H7 (cell line): ENCODE measurements around the gene RBBP4. TPM values are rescaled to one million over a fixed set of nuclear protein-coding genes. Genes with fewer than 3 reads are reported as not detected.
"Not testable (repeated sequence)": the region's sequence is repeated elsewhere in the genome, so short reads cannot be mapped to it uniquely, and the experiment has no call there.

ENCODE experiments used
- DNase-seq: peaks from one replicate; pipeline ENCODE4 v3.0.0; 2012
- H3K27me3 ChIP-seq: 2 replicates; pipeline ENCODE4 v1.6.0; 2011; ENCODE audit warnings: mild to moderate bottlenecking, low read length; ENCODE audit not compliant: control insufficient read depth, insufficient read depth
- H3K36me3 ChIP-seq: replicated peaks from 2 replicates; pipeline ENCODE4 v1.5.1; 2011; ENCODE audit warnings: low read length; ENCODE audit not compliant: control insufficient read depth, insufficient read depth
- H3K4me3 ChIP-seq: 2 replicates; pipeline ENCODE4 v1.5.1; 2011; ENCODE audit warnings: low read depth, mild to moderate bottlenecking, control low read depth, low read length, moderate library complexity; ENCODE audit not compliant: insufficient read depth
- total RNA-seq: library from RNA; depleted of rRNA; stranded (reverse); fragments of >200 nt; shearing (Covaris generic); gene quantifications from 2 replicates; pipeline ENCODE4 v1.2.3, GENCODE V29; 2014

The RBBP4 gene
- total RNA-seq, 1 experiment from 2014 or later, result 311 TPM

DNA sequence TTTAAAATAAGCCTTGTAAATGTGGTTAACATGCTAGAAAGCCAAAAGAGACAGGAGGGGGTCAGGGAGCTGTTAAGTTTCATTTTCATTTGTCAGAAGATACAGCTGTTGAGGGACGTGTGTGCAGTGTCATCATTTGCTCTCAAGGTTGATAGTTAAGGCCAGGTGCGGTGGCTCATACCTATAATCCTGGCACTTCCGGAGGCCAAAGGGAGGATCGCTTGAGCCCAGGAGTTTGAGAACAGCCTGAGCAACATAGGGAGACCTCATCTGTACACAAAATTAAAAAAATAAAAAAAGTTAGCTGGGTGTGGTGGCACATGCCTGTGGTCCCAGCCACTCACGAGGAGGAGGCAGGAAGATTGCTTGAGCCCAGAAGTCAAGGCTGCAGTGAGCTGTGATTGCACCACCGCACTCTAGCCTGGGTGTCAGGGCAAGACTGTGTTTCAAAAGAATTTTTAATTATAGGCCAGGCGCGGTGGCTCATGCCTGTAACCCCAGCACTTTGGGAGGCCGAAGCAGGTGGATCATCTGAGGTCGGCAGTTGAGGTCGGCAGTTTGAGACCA lies 23.3 kb upstream of the RBBP4 start:
- H3K4me3 ChIP-seq, result no peak overlapping the region
- H3K27me3 ChIP-seq, result no peaks in the 10 kb centered on the region
- H3K36me3 ChIP-seq, result no peaks in the 10 kb centered on the region
- no peak for DNase-seq

DNA sequence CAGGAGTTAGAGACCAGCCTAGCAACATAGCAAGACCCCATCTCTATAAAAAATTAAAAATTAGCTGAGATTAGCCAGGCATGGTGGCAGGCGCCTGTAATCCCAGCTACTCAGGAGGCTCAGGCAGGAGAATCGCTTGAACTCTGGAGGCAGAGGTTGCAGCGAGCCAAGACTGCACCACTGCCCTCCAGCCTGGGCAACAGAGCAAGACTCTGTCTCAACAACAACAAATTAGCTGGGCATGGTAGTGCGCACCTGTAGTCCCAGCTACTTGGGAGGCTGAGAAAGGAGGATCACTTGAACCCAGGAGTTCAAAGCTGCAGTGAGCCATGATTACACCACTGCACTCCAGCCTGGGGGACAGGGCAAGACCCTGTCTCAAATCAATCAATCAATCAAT lies 20.8 kb upstream of the RBBP4 start:
- not testable (repeated sequence) for H3K4me3 ChIP-seq, H3K27me3 ChIP-seq, H3K36me3 ChIP-seq, DNase-seq

DNA sequence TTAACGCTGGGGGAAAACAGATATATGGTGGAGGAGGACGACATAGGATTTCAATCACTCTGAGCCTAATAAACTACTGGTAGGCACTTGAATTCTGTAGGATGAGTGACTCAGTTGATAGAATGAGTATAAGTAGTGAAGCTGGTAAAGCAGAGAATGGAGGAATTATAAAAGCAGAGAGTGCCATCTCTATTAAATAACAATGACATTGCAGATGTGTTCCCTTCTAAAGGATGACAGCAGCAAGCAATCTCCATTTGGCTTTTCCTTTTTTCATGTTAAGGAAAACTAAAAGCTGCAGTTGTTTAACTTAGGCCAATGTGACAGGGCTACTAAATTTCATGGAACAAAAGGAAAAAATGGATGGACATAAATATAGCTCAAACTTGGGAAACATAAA lies 18.2 kb upstream of the RBBP4 start:
- Histone ChIP-seq H3K4me3 (no peak overlapping the region), H3K36me3 (no peaks in the 10 kb centered on the region), H3K27me3 (no peaks in the 10 kb centered on the region)
- DNase-seq, result no peak

DNA sequence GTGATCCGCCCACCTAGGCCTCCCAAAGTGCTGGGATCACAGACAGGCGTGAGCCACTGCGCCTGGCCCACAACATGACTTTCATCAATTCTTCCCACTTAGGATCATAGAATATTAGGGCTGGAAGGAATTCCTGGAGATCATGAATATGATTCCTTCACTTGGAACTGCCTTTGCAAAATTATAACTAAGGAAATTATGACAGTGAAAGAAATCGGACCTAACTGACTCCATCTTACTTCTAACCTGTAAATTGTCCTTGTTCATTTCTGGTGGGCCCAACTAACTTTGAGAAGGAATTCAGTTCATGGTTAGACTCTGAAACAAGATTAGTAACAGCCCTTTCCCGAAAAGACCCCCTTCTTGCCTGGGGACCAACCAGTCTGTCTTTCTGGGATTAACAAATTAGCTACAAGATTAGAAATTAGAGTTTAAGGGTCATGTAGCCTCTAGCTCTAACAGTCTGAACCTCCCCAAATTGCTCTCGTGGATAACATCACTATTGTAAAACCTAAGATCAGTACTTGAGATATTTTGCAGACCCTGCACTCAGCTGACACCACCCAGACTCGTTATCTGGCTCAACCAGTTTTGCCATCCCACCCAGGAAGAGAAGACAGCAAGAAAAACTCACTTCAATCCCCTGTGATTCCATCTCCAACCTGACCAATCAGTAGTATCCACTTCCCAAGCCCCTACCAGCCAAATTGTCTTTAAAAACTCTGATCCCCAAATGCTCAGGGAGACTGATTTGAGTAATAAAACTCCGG lies 15.3 kb upstream of the RBBP4 start:
- H3K4me3 ChIP-seq, result no peak overlapping the region
- H3K36me3 ChIP-seq, result no peaks in the 10 kb centered on the region
- DNase-seq, result no peak
- no peaks in the 10 kb centered on the region for H3K27me3 ChIP-seq

DNA sequence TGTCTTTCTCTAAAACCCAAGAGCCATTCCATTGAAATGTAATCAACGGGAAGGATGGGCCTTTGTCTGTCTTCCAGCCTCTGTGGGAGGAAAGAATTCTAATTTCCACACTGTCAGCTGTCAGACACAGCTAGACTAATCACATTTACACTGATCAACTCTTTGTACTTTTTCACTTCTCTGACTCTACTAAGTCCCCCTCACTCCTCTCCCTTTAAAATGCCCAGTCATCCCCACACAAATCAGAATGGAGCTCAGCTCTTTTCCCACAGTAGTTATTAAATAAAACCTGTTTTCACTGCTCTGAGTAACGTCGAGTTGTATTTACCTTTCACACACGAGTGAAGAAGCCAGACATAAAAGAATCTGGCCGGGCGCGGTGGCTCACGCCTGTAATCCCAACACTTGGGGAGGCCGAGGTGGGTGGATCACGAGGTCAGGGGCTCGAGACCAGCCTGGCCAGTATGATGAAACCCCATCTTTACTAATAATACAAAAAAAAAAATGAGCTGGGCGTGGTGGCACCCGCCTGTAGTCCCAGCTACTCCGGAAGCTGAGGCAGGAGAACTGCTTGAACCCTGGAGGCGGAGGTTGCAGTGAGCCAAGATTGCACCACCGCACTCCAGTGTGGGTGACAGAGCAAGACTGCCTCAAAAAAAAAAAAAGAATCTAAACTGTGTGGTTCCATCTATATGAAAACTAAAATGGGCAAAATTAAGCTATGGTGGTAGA lies 13.9 kb upstream of the RBBP4 start:
- H3K4me3 ChIP-seq, result no peak overlapping the region
- peak; percentile 36 for DNase-seq
- no peaks in the 10 kb centered on the region for H3K36me3 ChIP-seq
- no peaks in the 10 kb centered on the region for H3K27me3 ChIP-seq

DNA sequence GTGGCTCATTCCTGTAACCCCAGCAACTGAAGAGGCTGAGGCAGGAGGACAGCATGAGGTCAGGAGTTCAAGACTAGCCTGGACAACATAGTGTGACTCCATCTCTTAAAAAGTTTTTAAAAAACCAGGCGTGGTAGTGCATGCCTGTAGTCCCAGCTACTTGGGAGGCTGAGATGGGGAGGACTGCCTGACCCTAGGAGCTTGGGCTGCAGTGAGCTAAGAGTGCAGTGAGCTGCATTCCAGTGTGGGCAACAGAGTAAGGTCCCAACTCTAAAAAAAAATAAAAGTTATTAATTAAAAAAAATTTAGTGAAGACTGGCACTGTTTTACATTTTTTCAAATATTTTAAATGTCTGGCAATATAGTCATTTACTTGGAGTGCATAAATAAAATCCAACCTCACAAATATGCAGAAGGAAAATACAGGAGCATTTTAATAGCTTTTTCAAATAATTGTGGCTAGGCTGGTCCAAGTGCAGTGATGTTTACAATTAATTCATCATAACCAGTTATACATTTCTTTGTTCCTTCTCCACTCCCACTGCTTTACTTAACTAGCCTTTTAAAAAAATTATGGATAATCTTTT lies 11.4 kb upstream of the RBBP4 start:
- Histone ChIP-seq H3K36me3 (no peaks in the 10 kb centered on the region), H3K4me3 (no peak overlapping the region), H3K27me3 (no peaks in the 10 kb centered on the region)
- no peak for DNase-seq

DNA sequence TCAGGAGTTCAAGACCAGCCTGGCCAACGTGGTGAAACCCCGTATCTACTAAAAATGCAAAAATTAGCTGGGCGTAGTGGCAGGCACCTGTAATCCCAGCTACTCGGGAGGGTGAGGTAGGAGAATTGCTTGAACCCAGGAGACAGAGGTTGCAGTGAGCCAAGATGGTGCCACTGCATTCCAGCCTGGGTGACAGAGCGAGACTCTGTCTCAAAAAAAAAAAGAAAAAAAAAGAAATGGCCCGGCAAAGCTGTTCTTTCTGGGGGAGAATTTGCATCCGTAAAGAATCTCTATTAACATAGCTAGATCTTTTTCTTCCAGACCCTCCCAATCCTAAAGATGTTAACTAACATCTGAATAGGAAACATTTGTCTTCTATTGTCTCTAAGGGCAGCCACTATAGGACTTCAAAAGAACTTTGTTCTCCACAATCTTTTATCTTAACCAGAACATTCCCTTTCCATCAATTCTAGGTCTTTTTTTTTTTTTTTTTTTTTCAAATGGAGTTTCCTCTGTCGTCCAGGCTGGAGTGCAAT lies 8.6 kb upstream of the RBBP4 start:
- not testable (repeated sequence) for H3K36me3 ChIP-seq, H3K27me3 ChIP-seq, H3K4me3 ChIP-seq, DNase-seq

DNA sequence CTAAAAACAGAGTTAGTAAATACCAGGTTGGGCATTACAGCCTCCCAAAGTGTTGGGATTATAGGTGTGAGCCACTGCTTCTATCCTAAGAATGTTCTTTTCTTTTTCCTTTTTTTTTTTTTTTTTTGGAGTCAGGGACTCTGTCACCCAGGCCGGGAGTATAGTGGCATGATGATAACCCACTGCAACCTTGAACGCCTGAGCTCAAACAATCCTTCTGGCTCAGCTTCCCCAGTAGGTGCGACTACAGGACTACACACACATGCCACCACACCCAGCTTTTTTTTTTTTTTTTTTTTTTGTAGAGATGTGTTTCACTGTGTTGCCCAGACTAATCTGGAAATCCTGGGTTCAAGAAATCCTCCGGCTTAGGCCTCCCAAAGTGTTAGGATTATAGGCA lies 6.6 kb upstream of the RBBP4 start:
- Histone ChIP-seq H3K36me3 (no peaks in the 10 kb centered on the region; the same call in 1 of the 2 replicates), H3K4me3 (no peak overlapping the region), H3K27me3 (no peaks in the 10 kb centered on the region)
- no peak for DNase-seq

DNA sequence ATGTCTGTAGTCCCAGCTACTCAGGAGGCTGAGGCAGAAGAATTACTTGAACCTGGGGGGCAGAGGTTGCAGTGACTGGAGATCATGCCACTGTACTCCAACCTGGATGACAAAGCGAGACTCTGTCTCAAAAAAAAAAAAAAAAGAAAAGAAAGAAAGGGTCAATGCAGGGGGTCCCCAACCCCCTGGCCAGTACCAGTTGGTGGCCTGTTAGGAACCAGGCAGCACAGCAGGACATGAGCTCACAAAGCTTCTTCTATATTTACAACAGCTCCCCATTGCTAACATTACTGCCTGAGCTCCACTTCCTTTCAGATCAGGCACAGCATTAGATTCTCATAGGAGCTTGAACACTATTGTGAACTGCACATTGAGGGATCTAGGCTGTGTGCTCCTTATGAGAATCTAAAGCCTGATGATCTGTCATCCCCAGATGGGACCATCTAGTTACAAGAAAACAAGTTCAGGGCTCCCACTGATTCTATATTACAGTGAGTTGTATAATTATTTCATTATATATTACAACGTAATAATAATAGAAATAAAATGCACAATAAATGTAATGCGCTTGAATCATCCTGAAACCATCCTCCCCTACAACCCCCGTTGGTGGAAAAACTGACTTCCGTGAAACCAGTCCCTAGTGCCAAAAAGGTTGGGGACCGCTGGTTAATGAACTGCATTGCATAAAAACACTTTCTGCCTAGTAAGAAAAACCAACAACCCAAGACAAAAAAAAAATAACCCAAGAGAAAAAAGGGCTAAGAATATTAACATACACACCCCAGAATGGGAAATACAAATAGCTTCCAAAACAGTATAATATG lies 3.5 kb upstream of the RBBP4 start:
- no peak for DNase-seq
- Histone ChIP-seq H3K36me3 (no peaks in the 10 kb centered on the region; the same call in none of the 2 replicates), H3K27me3 (no peaks in the 10 kb centered on the region), H3K4me3 (no peak overlapping the region)

DNA sequence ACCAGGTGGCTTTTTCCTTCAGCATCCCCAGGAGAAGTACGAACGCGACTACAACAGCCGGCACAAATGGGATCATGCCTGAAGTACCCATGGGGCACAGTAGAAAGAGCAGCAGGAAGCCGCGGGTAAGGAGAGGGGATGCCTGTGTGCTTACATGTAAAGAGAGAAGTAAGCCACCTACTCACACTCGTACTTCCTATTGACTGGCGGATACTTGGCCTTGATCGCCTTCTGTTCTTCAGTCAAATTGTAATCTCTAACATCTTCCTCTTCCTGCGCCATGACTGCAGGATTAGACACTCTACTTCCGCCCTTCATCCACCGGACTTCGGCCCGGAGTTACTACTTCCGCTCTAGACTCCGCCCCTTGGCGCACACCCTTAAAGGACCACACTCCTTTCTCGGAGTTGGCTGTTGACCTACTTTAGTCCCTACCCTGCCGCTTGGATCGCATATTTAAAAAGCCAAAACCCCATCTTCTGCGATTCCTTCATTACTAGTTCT lies 708 bp upstream of the RBBP4 start, which contains the start of gene ZBTB8OS:
ZBTB8OS (minus strand) TSS at position 303 of the 504 bp plus-strand sequence; CDS start at position 282, 21 bp downstream.
- peak; percentile 89 for DNase-seq
- no peaks in the 10 kb centered on the region for H3K27me3 ChIP-seq
- peak within 1 kb of the TSS; percentile 100 for H3K4me3 ChIP-seq
- peaks cover 8% of the 10 kb centered on the region for H3K36me3 ChIP-seq

DNA sequence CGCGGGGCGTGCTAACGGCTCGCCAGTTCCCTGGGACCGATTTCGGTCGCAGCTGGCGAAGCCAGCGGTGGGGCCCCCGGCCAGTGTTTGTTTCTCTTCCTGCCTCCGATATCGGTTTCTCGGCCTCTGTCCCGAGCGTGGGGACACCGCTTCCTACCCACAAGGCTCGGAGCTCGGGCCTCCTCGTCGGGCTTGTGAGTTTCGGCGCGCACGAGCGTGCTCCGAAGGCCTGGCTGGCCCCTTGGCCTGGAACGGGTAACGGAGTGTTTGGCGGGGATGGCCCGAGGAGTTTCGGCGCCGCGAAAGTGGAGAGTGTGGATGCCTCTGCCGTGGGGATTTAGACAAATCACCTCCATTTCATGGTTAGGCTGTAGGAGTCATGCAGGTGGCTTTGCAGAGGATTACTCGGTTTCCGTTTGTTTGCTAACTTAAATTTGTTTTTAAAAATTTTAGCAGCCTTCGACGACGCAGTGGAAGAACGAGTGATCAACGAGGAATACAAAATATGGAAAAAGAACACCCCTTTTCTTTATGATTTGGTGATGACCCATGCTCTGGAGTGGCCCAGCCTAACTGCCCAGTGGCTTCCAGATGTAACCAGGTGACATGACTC lies 559 bp downstream of the RBBP4 start:
- peak overlapping the region; percentile 100 for H3K4me3 ChIP-seq
- peaks cover 10% of the 10 kb centered on the region for H3K36me3 ChIP-seq
- H3K27me3 ChIP-seq, result no peaks in the 10 kb centered on the region
- DNase-seq, result no peak

DNA sequence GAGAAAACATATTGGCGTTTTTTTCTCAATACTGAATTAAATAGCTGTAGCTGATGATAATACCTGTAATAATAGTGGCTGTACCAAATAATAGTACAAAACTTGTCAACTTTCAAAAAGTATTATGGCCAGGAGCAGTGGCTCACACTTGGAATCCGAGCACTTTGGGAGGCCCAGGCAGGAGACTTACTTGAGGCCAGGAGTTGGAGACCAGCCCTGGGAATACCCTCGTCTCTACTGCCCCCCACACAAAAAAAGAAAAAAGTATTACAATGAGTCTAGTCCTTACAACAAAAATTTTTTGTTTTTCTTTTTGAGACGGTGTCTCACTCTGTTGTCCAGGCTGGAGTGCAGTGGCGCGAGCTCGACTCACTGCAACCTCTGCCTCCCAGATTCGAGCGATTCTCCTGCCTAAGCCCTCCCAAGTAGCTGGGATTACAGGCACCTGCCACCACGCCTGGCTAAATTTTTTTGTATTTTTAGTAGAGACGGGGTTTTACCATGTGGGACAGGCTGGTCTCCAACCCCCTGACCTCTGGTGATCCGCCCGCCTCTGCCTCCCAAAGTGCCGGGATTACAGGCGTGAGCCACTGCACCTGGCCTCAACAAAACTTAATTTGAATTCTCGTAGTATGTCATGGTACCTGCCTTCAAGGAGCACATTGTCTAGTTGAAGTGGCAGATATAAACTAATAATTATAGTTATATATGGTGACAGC lies 1.4 kb downstream of the RBBP4 start:
- H3K27me3 ChIP-seq, result no peaks in the 10 kb centered on the region
- no peak for DNase-seq
- peaks cover 16% of the 10 kb centered on the region for H3K36me3 ChIP-seq
- peak overlapping the region; percentile 100; the same call in 1 of the 2 replicates for H3K4me3 ChIP-seq

DNA sequence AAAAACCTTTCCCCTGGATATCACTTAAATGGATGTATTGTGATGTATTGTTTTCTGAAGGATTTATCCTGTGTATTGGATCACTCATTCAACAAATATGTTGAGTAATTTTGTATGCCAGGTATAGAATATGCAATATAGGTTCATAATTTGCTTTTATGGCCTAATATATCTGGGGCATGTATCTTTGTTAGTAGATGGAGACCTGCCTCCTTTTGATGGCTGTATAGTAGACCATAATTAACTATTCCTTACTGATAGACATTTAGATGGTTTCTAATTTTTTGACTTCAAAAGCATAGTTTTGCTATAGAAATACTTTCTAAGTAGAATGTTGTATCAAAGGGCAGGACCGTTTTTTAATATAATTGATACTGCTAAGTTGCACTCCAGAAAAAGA lies 8.6 kb downstream of the RBBP4 start:
- H3K27me3 ChIP-seq, result no peaks in the 10 kb centered on the region
- H3K36me3 ChIP-seq, result peaks cover 22% of the 10 kb centered on the region
- H3K4me3 ChIP-seq, result no peak overlapping the region
- no peak for DNase-seq
